SK-N-MC (cell line): ENCODE results near the gene RAB4A.

Experiments
- EZH2 ChIP-seq: fragments of 200-600 bp; sonication (generic); IDR thresholded peaks from one replicate; pipeline ENCODE4 v1.6.1; 2017; ENCODE audit warnings: antibody characterized with exemption
- POLR2AphosphoS5 ChIP-seq: IDR thresholded peaks from 2 replicates; pipeline ENCODE4 v1.6.1; 2012; ENCODE audit warnings: mild to moderate bottlenecking, low read depth, low read length, borderline replicate concordance

GRCh38 chr1:229341774-229342655, 71.1 kb downstream of the RAB4A start:
- TF ChIP-seq POLR2AphosphoS5 (peak; percentile 73; the same call in 1 of the 2 replicates), EZH2 (no peak)
